8988T (cell line): ENCODE measurements around the gene CDC23.

Experiments
- DNase-seq: peaks from one replicate; pipeline ENCODE4 v3.0.0; 2011

Gene CDC23

DNA sequence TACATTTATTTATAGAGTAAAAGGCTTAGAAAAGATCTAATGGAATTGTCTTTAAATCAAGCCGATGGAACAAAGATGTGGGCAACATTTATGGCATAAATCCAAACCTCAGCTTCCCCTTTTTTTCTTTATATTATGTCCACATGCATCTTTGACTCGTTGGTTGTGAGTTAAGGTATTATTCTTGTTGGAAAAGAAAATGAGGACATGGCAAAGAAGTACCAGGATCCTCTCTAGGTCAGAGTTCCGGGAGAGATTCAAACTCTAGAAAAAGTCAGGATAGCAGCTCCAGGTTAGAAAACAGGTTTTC, 73.4 kb downstream of the CDC23 start:
- no peak for DNase-seq

DNA sequence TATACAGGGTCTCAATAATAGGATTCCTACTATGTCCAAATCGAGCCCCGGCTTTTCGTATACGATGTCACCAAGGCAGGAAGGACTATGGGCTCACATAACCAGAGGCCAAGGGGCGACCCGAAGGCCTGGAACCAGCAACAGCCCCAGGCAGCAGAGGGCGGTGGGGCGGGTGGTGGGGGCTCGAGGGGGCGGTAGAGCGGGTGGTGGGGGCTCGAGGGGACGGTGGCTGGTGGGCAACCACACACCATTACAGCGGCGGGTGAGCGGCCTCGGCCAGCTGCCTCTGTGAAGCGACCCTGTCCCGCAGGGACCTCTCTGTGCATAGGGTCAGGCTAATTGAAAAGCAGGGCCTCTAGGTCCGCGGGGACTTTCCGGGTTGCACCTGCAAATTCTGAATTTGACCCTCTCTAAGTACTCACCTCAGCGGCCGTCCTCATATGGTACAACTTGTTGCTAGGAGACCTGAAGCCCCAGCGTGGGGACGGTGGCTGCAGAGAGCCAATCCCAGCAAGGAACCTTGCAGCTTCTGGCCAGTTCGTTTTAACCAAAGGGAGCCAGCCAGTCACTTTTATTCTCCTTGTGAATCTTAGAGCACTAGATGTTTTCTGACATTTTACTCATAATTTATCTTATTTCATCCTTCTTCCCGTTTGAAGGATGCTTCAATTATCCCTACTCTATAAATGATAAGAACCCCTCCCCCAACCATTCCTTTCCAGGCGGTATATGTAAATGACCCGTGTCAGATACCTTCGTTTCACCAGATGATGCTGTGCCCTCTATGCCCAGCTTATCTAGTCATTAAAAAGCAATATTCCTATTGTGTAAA, 74.0 kb downstream of the CDC23 start, which contains the start of gene NME5:
Gene NME5 (minus strand): TSS at position 480 of the 832 bp plus-strand sequence. CDS start 648 bp downstream, outside the sequence.
- no peak for DNase-seq
